ENCODE measurements around the gene KIAA2012. TPM values are rescaled to one million over a fixed set of nuclear protein-coding genes. Genes with fewer than 3 reads are reported as not detected.
A peak's percentile ranks its signal among the peaks of the same experiment; 100 is the strongest.

The KIAA2012 gene
- total RNA-seq, 1 experiment from 2014 or later = not detected

- Mint-ChIP-seq H3K9me3 (ENCODE audit: low read depth, unreplicated experiment) (no peaks in the 10 kb centered on the region), H3K27me3 (ENCODE audit: unreplicated experiment) (peaks cover 35% of the 10 kb centered on the region), H3K27ac (ENCODE audit: unreplicated experiment) (no peak overlapping the region), H3K36me3 (ENCODE audit: insufficient read depth, unreplicated experiment) (no peaks in the 10 kb centered on the region), H3K4me3 (ENCODE audit: low read depth, unreplicated experiment) (no peak overlapping the region), H3K4me1 (ENCODE audit: low read depth, unreplicated experiment) (peaks cover 6% of the 10 kb centered on the region)
- intact Hi-C loops (cut with micrococcal nuclease; ENCODE audit: unreplicated experiment) = no loop called here
- BruUV-seq (replicated peaks) = no TSS peak
- no peak for TF ChIP-seq CTCF (IDR thresholded peaks at IDR 0.05; ENCODE audit: unreplicated experiment)
- no peak for DNase-seq
- CTCF ChIA-PET = no interaction called here
These were observed 21.4 kb upstream of the KIAA2012 start for GRCh38 chr2:202051499-202052161.

GRCh38 chr2:202052235-202052634 lies 20.8 kb upstream of the KIAA2012 start:
- CTCF ChIA-PET = no interaction called here
- BruUV-seq (replicated peaks) = no TSS peak
- no peaks in the 10 kb centered on the region for H3K36me3 Mint-ChIP-seq (ENCODE audit: insufficient read depth, unreplicated experiment)
- no peak for TF ChIP-seq CTCF (IDR thresholded peaks at IDR 0.05; ENCODE audit: unreplicated experiment)
- intact Hi-C loops (cut with micrococcal nuclease; ENCODE audit: unreplicated experiment) = no loop called here
- H3K4me3 Mint-ChIP-seq (ENCODE audit: low read depth, unreplicated experiment) = no peak overlapping the region
- H3K9me3 Mint-ChIP-seq (ENCODE audit: low read depth, unreplicated experiment) = no peaks in the 10 kb centered on the region
- no peak for DNase-seq
- H3K27me3 Mint-ChIP-seq (ENCODE audit: unreplicated experiment) = peaks cover 29% of the 10 kb centered on the region
- peaks cover 6% of the 10 kb centered on the region for H3K4me1 Mint-ChIP-seq (ENCODE audit: low read depth, unreplicated experiment)
- no peak overlapping the region for H3K27ac Mint-ChIP-seq (ENCODE audit: unreplicated experiment)

GRCh38 chr2:202054679-202055078 lies 18.4 kb upstream of the KIAA2012 start:
- Mint-ChIP-seq H3K36me3 (ENCODE audit: insufficient read depth, unreplicated experiment) (no peaks in the 10 kb centered on the region), H3K27ac (ENCODE audit: unreplicated experiment) (no peak overlapping the region), H3K27me3 (ENCODE audit: unreplicated experiment) (peaks cover 20% of the 10 kb centered on the region), H3K9me3 (ENCODE audit: low read depth, unreplicated experiment) (no peaks in the 10 kb centered on the region), H3K4me1 (ENCODE audit: low read depth, unreplicated experiment) (peaks cover 6% of the 10 kb centered on the region), H3K4me3 (ENCODE audit: low read depth, unreplicated experiment) (no peak overlapping the region)
- no TSS peak for BruUV-seq (replicated peaks)
- intact Hi-C loops (cut with micrococcal nuclease; ENCODE audit: unreplicated experiment) = loop anchor here (5.0 kb wide), 1 partner anchor 257 kb away; no protein-coding TSS in a partner anchor
- no peak for TF ChIP-seq CTCF (IDR thresholded peaks at IDR 0.05; ENCODE audit: unreplicated experiment)
- CTCF ChIA-PET = interaction anchor here (1.2 kb wide), 1 partner anchor 188 kb away, joined by 3 read pairs; no protein-coding TSS in a partner anchor
- DNase-seq = no peak

- CTCF ChIA-PET = interaction anchor here (0.7 to 0.9 kb wide), 2 partner anchors 12 to 196 kb away, joined by 3 to 14 read pairs; no protein-coding TSS in a partner anchor
- BruUV-seq (replicated peaks) = no TSS peak
- Mint-ChIP-seq H3K4me1 (ENCODE audit: low read depth, unreplicated experiment) (peaks cover 6% of the 10 kb centered on the region), H3K36me3 (ENCODE audit: insufficient read depth, unreplicated experiment) (no peaks in the 10 kb centered on the region), H3K9me3 (ENCODE audit: low read depth, unreplicated experiment) (no peaks in the 10 kb centered on the region), H3K27ac (ENCODE audit: unreplicated experiment) (no peak overlapping the region), H3K4me3 (ENCODE audit: low read depth, unreplicated experiment) (no peak overlapping the region), H3K27me3 (ENCODE audit: unreplicated experiment) (peaks cover 20% of the 10 kb centered on the region)
- peak; percentile 27 for DNase-seq
- intact Hi-C loops (cut with micrococcal nuclease; ENCODE audit: unreplicated experiment) = loop anchor here (1.0 to 5.0 kb wide), 2 partner anchors 196 to 259 kb away; no protein-coding TSS in a partner anchor
- peak; percentile 21 for TF ChIP-seq CTCF (IDR thresholded peaks at IDR 0.05; ENCODE audit: unreplicated experiment)
These were observed 16.4 kb upstream of the KIAA2012 start for GRCh38 chr2:202056611-202057010.

Measured in Calu3 (cell line).